ENCODE results near the gene AGPAT2.

The AGPAT2 gene

GRCh38 chr9:136650648-136651047 is 36.6 kb downstream of the AGPAT2 start:
- ATAC-seq (ENCODE audit: insufficient read depth, low read depth) (no peak), DNase-seq (no peak)
- Histone ChIP-seq H4K20me1 (ENCODE audit: insufficient read depth, low read length) (no peaks in the 10 kb centered on the region), H2AFZ (ENCODE audit: low read depth, low read length) (no peak overlapping the region), H3K36me3 (ENCODE audit: insufficient read depth, low read length) (no peaks in the 10 kb centered on the region), H3K79me2 (ENCODE audit: insufficient read depth, low read length) (no peaks in the 10 kb centered on the region), H3K9me3 (ENCODE audit: insufficient read depth, low read length, severe bottlenecking) (no peaks in the 10 kb centered on the region), H3K27ac (ENCODE audit: low read length) (no peak overlapping the region), H3K4me2 (ENCODE audit: insufficient read depth, low read length) (no peak overlapping the region), H3K27me3 (ENCODE audit: insufficient read depth, low read length, poor library complexity) (no peaks in the 10 kb centered on the region), H3K4me3 (ENCODE audit: low read depth in 1 of 2, low read length in 2 of 2) (no peak overlapping the region), H3K4me1 (ENCODE audit: insufficient read depth, low read length) (no peaks in the 10 kb centered on the region), H3K9ac (ENCODE audit: low read depth, low read length) (no peak overlapping the region)
- TF ChIP-seq, protein P1, sequence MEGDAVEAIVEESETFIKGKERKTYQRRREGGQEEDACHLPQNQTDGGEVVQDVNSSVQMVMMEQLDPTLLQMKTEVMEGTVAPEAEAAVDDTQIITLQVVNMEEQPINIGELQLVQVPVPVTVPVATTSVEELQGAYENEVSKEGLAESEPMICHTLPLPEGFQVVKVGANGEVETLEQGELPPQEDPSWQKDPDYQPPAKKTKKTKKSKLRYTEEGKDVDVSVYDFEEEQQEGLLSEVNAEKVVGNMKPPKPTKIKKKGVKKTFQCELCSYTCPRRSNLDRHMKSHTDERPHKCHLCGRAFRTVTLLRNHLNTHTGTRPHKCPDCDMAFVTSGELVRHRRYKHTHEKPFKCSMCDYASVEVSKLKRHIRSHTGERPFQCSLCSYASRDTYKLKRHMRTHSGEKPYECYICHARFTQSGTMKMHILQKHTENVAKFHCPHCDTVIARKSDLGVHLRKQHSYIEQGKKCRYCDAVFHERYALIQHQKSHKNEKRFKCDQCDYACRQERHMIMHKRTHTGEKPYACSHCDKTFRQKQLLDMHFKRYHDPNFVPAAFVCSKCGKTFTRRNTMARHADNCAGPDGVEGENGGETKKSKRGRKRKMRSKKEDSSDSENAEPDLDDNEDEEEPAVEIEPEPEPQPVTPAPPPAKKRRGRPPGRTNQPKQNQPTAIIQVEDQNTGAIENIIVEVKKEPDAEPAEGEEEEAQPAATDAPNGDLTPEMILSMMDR (IDR thresholded peaks at IDR 0.05; ENCODE audit: borderline replicate concordance, extremely low read depth, low read length, poor library complexity, severe bottlenecking) = no peak
- no peak for TF ChIP-seq EZH2 (IDR thresholded peaks at IDR 0.05; ENCODE audit: borderline replicate concordance, low read depth, low read length, severe bottlenecking)

DNA sequence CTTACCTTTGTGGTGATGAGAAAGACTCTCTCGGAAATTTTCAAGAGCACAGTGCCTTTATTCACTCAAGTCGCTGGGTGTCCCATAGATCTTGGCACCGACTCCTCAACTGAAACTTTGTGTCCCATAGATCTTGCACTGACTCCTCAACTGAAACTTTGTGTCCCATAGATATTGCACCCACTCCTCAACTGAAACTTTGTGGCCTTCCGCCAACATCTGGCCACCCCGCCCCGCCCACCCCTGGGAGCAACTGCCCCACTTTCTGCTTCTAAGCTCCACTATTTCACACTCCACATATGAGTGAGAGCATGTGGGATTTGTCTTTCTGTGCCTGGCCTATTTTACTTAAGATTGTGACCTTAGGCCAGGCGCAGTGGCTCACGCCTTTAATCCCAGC is 37.2 kb downstream of the AGPAT2 start:
- H3K27ac ChIP-seq (ENCODE audit: low read length) = no peak overlapping the region
- no peak overlapping the region for H3K4me3 ChIP-seq (ENCODE audit: low read depth in 1 of 2, low read length in 2 of 2)
- no peak for TF ChIP-seq EZH2 (IDR thresholded peaks at IDR 0.05; ENCODE audit: borderline replicate concordance, low read depth, low read length, severe bottlenecking)
- TF ChIP-seq, protein P1 (IDR thresholded peaks at IDR 0.05; ENCODE audit: borderline replicate concordance, extremely low read depth, low read length, poor library complexity, severe bottlenecking) = no peak
- no peaks in the 10 kb centered on the region for H3K9me3 ChIP-seq (ENCODE audit: insufficient read depth, low read length, severe bottlenecking)
- no peak overlapping the region for H3K4me2 ChIP-seq (ENCODE audit: insufficient read depth, low read length)
- H3K4me1 ChIP-seq (ENCODE audit: insufficient read depth, low read length) = no peaks in the 10 kb centered on the region
- H4K20me1 ChIP-seq (ENCODE audit: insufficient read depth, low read length) = no peaks in the 10 kb centered on the region
- no peak overlapping the region for H2AFZ ChIP-seq (ENCODE audit: low read depth, low read length)
- no peaks in the 10 kb centered on the region for H3K79me2 ChIP-seq (ENCODE audit: insufficient read depth, low read length)
- no peaks in the 10 kb centered on the region for H3K36me3 ChIP-seq (ENCODE audit: insufficient read depth, low read length)
- DNase-seq = no peak
- no peak overlapping the region for H3K9ac ChIP-seq (ENCODE audit: low read depth, low read length)
- H3K27me3 ChIP-seq (ENCODE audit: insufficient read depth, low read length, poor library complexity) = no peaks in the 10 kb centered on the region
- no peak for ATAC-seq (ENCODE audit: insufficient read depth, low read depth)

DNA sequence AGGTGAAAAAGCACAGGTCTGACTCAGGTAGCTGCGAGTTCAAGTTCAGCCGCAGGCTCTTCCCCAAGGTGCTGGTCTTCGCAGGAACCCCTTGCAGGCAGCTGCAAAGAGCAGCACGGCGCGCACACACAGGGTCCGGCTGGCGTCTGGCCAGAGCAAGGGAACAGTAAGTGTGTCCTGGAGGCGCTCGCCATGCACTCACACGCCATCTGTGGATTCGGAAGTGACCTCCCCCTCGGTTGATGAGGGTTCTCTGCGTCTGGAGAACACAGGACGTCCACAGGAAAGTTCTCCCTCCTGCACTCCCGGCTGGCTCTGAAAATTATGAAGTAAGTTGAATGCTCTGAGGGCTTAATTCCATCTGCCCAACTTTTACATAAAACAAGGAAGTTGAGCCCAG is 38.5 kb downstream of the AGPAT2 start:
- no peak overlapping the region for H3K9ac ChIP-seq (ENCODE audit: low read depth, low read length)
- H3K4me2 ChIP-seq (ENCODE audit: insufficient read depth, low read length) = no peak overlapping the region
- no peaks in the 10 kb centered on the region for H3K9me3 ChIP-seq (ENCODE audit: insufficient read depth, low read length, severe bottlenecking)
- TF ChIP-seq, protein P1 (IDR thresholded peaks at IDR 0.05; ENCODE audit: borderline replicate concordance, extremely low read depth, low read length, poor library complexity, severe bottlenecking) = no peak
- TF ChIP-seq EZH2 (IDR thresholded peaks at IDR 0.05; ENCODE audit: borderline replicate concordance, low read depth, low read length, severe bottlenecking) = no peak
- DNase-seq (no peak), ATAC-seq (ENCODE audit: insufficient read depth, low read depth) (no peak)
- no peak overlapping the region for H2AFZ ChIP-seq (ENCODE audit: low read depth, low read length)
- no peaks in the 10 kb centered on the region for H3K79me2 ChIP-seq (ENCODE audit: insufficient read depth, low read length)
- H4K20me1 ChIP-seq (ENCODE audit: insufficient read depth, low read length) = no peaks in the 10 kb centered on the region
- peaks cover 2% of the 10 kb centered on the region for H3K27me3 ChIP-seq (ENCODE audit: insufficient read depth, low read length, poor library complexity)
- no peaks in the 10 kb centered on the region for H3K36me3 ChIP-seq (ENCODE audit: insufficient read depth, low read length)
- no peak overlapping the region for H3K4me3 ChIP-seq (ENCODE audit: low read depth in 1 of 2, low read length in 2 of 2)
- H3K27ac ChIP-seq (ENCODE audit: low read length) = no peak overlapping the region
- peaks cover 10% of the 10 kb centered on the region for H3K4me1 ChIP-seq (ENCODE audit: insufficient read depth, low read length)

Data from DND-41 (cell line).